ENCODE measurements around the gene EXOC2. TPM values are rescaled to one million over a fixed set of nuclear protein-coding genes. Genes with fewer than 3 reads are reported as not detected.

EXOC2 gene
- total RNA-seq, 1 experiment from 2014 or later: 24.5 TPM

DNA sequence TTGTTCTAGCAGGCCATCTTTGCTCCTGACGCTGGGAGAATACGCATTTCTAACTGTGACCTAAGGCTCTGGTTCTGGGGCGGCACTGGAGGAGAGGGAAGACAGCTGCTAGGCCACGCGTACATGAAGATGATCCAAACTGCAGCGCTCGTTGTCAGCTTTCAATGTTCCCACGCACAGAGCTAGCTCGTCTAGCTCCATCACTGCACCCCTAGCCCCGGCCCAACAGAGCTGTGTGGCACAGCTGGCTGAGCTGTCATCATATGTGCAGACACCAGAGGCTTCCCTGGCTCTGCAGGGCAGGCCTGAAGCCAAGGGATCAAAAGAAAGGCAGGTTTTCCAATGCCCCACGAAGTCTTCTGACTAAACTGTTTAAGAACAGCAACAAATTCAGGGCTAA lies 176.7 kb downstream of the EXOC2 start:
- Histone ChIP-seq H3K79me2 (ENCODE audit: insufficient read depth, low read length) (no peaks in the 10 kb centered on the region), H3K36me3 (ENCODE audit: control insufficient read depth in 1 of 2, insufficient read depth in 2 of 2, low read length in 2 of 2) (peaks cover 0 to 4% of the 10 kb centered on the region in 2 experiments; a peak in 1 of 4 replicates), H3K9me2 (ENCODE audit: insufficient read depth) (no peaks in the 10 kb centered on the region), H3K4me1 (ENCODE audit: control insufficient read depth in 1 of 2, insufficient read depth in 2 of 2, low read length in 2 of 2) (no peaks in the 10 kb centered on the region), H3K4me2 (ENCODE audit: low read length) (no peak overlapping the region), H4K20me1 (ENCODE audit: insufficient read depth) (no peaks in the 10 kb centered on the region), H3K9ac (ENCODE audit: low read length) (no peak overlapping the region), H3K9me3 (ENCODE audit: control insufficient read depth in 1 of 2, insufficient read depth in 1 of 2, low read depth in 1 of 2, low read length in 2 of 2) (peaks cover 0 to 4% of the 10 kb centered on the region in 2 experiments; a peak in 1 of 4 replicates), H3K4me3 (replicated peaks in 1 of 2; ENCODE audit: low read depth in 1 of 2, low read length in 2 of 2) (no peak overlapping the region), H2AFZ (ENCODE audit: low read depth, low read length, poor library complexity, severe bottlenecking) (no peak overlapping the region), H3K27me3 (ENCODE audit: insufficient read depth, low read length) (no peaks in the 10 kb centered on the region), H3K27ac (ENCODE audit: low read depth, low read length) (no peak overlapping the region)
- intact Hi-C loops (cut with micrococcal nuclease): no loop called here
- BruUV-seq (replicated peaks): no TSS peak
- DNase-seq (ENCODE audit: low read depth, low spot score): no peak
- ChIA-PET RAD21 (ENCODE audit: low non-redundant PET in 1 of 2, low total read pairs in 2 of 2, uncharacterized antibody in 2 of 2, unreplicated experiment in 2 of 2) (no interaction called here), CTCF (no interaction called here), POLR2A (no interaction called here)
- TF ChIP-seq, protein P1, sequence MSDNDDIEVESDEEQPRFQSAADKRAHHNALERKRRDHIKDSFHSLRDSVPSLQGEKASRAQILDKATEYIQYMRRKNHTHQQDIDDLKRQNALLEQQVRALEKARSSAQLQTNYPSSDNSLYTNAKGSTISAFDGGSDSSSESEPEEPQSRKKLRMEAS (IDR thresholded peaks at IDR 0.05): no peak
- TF ChIP-seq, protein P2, sequence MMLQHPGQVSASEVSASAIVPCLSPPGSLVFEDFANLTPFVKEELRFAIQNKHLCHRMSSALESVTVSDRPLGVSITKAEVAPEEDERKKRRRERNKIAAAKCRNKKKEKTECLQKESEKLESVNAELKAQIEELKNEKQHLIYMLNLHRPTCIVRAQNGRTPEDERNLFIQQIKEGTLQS (IDR thresholded peaks at IDR 0.05): no peak
- no peak for ATAC-seq

DNA sequence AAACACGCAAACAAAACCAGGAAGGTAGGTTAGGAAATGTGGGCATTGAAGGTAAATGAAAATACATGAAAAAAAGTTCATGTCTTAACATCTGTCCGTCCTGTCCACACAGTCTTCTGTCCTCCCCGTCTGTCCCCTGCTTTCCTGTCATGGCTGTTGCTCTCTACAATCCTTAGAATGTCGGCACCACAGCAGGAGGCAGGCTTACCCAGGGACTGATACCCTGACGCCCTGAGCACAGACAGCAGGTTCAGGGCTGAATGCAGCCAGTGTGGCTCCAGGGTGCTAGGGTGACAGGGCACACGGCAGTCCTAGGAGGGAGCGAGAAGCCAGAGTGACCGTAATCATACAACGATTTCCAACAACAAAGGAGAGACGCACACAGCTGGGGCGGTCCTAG lies 177.7 kb downstream of the EXOC2 start:
- ATAC-seq (no peak), DNase-seq (ENCODE audit: low read depth, low spot score) (no peak)
- H3K4me2 ChIP-seq (ENCODE audit: low read length): no peak overlapping the region
- H3K9me3 ChIP-seq (ENCODE audit: control insufficient read depth in 1 of 2, insufficient read depth in 1 of 2, low read depth in 1 of 2, low read length in 2 of 2): no peaks in the 10 kb centered on the region
- H3K9ac ChIP-seq (ENCODE audit: low read length): no peak overlapping the region
- H3K4me1 ChIP-seq (ENCODE audit: control insufficient read depth in 1 of 2, insufficient read depth in 2 of 2, low read length in 2 of 2): no peaks in the 10 kb centered on the region
- ChIA-PET RAD21 (ENCODE audit: low non-redundant PET in 1 of 2, low total read pairs in 2 of 2, uncharacterized antibody in 2 of 2, unreplicated experiment in 2 of 2) (no interaction called here), POLR2A (no interaction called here), CTCF (no interaction called here)
- H3K36me3 ChIP-seq (ENCODE audit: control insufficient read depth in 1 of 2, insufficient read depth in 2 of 2, low read length in 2 of 2): no peaks in the 10 kb centered on the region
- no TSS peak for BruUV-seq (replicated peaks)
- TF ChIP-seq SRF (IDR thresholded peaks at IDR 0.05; ENCODE audit: low read depth) (no peak), EGR1 (IDR thresholded peaks at IDR 0.05; ENCODE audit: low read depth) (no peak), POLR2A (IDR thresholded peaks at IDR 0.05; ENCODE audit: borderline replicate concordance, extremely low read depth, insufficient read depth, insufficient read length) (no peak), ZNF274 (IDR thresholded peaks at IDR 0.05; ENCODE audit: low read depth, low read length) (no peak), ELF1 (IDR thresholded peaks at IDR 0.05; ENCODE audit: borderline replicate concordance, low read depth) (no peak), YY1 (IDR thresholded peaks at IDR 0.05; ENCODE audit: extremely low read depth, insufficient replicate concordance, low read depth, low read length) (no peak), TCF7L2 (IDR thresholded peaks at IDR 0.05; ENCODE audit: borderline replicate concordance, extremely low read depth, insufficient read depth, insufficient read length) (no peak), CEBPB (IDR thresholded peaks at IDR 0.05; ENCODE audit: low read depth) (no peak)
- TF ChIP-seq, protein P1 (IDR thresholded peaks at IDR 0.05): no peak
- TF ChIP-seq, protein P2 (IDR thresholded peaks at IDR 0.05): no peak
- no peaks in the 10 kb centered on the region for H4K20me1 ChIP-seq (ENCODE audit: insufficient read depth)
- intact Hi-C loops (cut with micrococcal nuclease): no loop called here
- H2AFZ ChIP-seq (ENCODE audit: low read depth, low read length, poor library complexity, severe bottlenecking): no peak overlapping the region
- no peak overlapping the region for H3K4me3 ChIP-seq (replicated peaks in 1 of 2; ENCODE audit: low read depth in 1 of 2, low read length in 2 of 2)
- H3K9me2 ChIP-seq (ENCODE audit: insufficient read depth): no peaks in the 10 kb centered on the region
- H3K27me3 ChIP-seq (ENCODE audit: insufficient read depth, low read length): no peaks in the 10 kb centered on the region
- H3K27ac ChIP-seq (ENCODE audit: low read depth, low read length): no peak overlapping the region
- H3K79me2 ChIP-seq (ENCODE audit: insufficient read depth, low read length): no peaks in the 10 kb centered on the region

Data from HCT116 (cell line).